HG03460 (cell line): ENCODE results near the gene EFHD1.
"Not testable (repeated sequence)": the region's sequence is repeated elsewhere in the genome, so short reads cannot be mapped to it uniquely, and the experiment has no call there.

ENCODE experiments used
- ATAC-seq: cut with Tn5 transposase; IDR thresholded peaks from one replicate; pipeline ENCODE4 v1.9.1; 2021; ENCODE audit not compliant: unreplicated experiment

The EFHD1 gene

DNA sequence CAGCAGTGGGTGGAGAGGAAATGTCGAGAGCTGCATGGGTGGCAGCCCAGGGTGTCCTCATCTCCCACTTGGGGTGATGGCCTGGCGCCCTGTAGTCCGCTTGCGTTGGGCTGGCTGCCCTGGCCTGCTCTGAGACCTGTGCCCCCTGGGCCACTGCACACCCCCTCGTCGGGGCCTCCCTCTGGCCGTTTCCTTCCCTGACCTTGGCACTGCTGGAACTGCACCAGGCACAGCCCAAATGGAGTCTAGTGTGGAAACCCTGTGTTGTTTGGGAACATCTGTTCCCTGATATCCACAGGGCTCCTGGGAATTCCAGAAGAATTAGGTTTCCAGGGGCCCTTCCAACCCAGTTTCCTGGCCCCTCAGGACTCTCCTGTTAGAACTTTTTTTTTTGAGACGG lies 13.9 kb downstream of the EFHD1 start:
- no peak for ATAC-seq

DNA sequence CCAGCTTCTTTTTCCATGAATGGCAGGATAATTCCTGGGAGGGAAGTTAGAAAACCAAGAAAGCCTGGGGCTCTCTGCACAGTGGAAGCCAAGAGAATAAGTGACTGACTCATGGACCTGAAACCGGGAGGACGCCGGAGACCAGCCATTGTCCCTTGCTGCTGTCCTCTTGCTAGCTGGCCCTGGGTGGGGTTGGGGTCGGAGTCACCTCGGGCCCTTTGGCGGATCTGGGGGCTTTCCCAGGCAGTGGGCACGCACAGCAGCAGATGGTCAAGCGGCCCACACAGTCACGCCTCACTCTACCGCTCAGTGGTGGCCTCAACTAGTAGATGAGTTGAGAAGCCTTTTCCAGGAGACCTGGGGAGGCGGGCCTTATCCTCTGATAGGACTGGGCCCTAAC lies 15.6 kb downstream of the EFHD1 start:
- no peak for ATAC-seq

DNA sequence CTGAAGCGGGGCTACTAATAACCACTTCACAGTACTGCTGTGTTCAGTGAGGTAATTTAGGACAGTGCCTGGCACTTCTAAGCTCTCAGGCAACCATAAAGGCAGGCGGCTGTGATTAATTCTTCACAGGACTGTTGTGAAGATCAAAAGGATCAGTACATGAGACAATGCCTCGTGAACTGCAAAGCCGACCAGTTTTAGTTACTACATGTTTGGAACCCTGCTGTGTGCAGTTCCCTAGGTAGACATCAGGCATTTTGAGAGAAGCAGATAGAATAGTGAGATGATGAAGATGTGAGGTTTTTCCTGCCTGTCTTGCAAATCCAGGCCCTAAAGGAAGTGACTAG lies 19.1 kb downstream of the EFHD1 start:
- no peak for ATAC-seq

DNA sequence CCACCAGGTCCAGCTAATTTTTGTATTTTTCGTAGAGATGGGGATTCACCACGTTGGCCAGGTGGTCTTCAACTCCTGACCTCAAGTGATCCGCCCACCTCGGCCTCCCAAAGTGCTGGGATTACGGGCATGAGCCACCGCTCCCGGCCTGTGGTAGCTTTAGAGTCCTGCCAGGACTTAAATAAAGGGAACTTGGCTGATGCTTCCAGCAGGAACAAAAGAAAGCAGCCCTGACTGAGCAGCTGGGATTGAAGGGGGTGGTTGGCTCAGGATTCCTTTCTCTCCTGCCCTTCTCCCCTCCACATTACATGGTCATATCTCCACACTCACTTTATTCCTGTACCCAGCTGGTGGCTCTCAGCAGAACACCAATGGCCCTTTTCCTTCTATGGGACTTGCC lies 20.0 kb downstream of the EFHD1 start:
- ATAC-seq = no peak

DNA sequence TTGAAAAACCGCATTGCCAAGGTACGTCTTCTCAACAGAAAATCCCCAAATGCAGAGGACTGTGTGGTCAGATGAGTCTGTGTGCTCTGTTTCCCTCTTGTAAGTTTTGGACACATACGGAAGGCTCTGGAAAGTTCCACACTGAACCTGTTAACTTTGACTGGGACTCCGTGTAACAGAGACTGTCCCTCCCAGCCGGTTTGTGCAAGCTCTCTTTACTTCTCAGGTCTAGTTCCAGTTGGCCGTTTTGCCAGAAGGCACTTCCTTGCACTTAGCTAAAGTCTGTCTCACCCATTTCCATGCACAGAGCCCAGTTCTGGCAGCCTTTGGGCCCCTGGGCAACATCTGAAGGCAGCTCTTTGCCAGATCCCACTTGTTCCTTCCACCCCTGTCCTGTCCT lies 22.0 kb downstream of the EFHD1 start:
- no peak for ATAC-seq

DNA sequence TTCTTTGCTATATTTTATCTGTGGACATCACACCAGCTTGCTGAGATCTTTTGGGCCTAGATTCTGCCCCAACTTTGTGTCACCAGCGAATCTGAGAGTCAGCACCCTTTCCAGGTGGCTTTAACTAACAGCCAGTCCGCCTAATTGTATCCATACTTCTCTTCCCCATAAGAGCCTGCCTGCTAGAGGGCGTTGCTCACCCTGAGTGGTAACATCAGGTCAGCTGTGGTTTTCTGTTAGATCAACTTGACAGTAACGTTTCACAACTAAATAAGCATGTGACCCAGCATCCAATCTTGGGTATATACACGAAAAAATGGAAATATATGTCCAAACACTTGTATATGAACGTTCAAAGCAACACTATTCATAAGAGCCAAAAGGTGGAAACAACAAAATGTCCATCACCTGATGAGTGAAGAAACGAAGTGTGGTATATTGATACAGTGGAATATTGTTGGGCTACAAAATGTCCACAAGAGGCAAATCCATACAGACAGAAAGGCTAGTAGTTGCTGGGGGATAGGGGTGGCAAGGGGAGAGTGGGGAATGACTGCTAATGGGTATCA lies 24.9 kb downstream of the EFHD1 start:
- ATAC-seq = no peak

DNA sequence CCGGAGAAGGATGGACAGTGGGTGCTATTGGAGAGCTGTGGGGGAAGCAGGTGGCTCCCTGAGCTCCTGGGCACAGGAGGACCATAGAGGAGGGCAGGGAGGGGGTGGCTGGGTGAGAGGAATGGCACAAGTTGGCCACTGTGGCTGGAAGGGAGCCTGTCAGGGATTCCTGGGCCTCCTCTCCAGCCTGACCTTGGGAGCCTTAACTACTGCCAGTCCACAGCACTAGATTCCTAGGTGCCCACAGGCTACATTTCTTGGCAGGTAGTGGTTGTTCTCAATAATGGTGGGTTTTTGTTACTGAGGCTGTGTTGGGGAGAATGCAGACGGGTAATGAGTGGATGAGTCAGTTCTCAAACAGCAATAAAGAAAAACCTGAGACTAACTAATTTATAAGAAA lies 26.0 kb downstream of the EFHD1 start:
- no peak for ATAC-seq

DNA sequence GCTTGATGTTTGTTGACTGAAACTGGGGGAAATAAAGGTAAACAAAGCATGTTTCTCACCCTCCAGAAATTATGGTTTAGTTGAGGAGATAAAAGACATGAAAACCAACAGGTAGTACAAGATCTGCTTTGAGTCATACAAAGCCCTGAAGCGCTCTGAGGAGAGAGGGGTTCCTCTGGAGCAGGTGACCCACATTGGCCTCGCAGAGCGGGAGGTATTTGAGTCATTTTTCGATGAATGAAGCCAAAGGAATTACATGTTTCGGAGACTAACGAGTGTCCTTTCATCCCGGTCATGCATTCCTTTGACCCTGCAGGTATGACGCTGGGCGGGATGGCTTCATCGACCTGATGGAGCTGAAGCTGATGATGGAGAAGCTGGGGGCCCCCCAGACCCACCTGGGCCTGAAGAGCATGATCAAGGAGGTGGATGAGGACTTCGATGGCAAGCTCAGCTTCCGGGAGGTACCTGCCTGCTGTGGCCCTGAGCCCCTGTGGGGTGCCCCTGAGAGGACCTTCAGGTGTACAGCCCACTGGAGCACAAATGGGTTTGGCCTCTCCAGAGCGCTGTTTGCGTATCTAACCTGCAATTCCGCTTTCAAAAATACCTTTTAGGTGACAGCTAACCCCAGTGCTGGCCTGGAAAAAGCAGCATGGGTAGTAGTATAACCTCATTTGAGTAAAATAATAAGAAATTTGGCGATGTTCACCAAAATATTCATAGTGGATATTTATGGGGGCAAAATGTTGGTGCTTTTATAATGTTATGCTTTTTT lies 29.3 kb downstream of the EFHD1 start:
- no peak for ATAC-seq

DNA sequence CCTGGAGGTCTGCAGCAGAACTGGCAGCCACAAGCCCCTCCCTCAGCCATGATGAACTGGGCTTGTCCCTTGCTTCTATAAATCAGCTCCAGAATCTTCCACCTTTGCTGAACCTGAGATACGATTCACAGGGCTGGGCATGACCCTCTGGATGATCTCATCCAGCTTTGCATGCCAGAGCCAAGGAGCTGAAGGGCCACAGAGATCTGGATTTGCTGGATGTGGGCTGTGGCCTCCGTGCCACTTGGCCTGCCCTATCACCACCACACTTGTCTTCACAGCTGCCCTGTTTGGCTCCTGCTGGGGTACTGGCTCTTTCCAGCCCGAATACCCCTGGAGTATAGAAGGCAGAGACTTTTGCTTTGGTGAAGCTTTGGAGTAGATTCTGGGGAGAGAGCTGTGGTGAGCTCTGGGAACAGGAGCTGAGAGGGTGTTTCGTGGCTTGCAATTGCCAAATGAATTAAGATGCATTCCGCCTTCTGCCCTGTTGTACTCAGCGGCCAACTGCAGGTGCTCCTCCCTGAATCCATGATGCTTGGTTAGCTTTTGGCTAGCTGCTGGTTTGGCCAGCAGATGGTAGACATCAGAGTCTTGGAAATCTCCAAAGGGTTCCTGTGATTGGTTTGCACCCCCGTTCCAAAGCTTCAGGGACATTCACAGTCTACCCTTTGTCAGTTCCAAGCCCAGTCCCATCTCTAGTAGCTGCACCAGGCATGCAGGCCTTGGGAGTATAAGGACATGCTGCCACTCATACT lies 32.8 kb downstream of the EFHD1 start:
- no peak for ATAC-seq

DNA sequence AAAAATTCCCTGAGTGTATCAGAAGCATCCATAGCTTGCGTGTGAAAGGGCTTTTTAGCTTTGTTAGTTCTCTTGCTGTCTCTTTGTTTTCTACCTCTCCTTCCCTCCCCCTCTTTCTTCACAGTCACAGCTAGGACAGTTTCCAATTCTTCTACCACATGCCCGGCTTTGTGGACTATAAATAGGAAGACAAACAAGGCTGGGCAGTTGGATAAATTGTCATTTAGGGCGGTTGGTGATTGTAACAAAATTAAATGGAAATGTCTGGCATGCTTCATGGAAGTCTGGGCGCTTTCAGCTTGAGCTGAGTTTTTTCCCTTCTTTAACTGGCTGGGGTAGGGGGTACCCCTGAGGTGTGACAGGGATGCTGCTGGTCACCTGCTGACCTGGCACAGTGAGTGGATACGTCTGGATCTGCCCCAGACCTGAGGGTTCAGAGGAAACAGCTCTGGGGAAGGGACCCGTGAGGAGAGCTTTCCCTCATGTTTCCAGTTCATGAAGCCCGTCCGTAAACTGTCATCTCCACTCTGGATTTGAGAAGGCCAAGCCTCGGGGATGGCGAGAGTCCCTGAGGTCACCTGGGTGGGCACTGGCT lies 34.7 kb downstream of the EFHD1 start:
- no peak for ATAC-seq

DNA sequence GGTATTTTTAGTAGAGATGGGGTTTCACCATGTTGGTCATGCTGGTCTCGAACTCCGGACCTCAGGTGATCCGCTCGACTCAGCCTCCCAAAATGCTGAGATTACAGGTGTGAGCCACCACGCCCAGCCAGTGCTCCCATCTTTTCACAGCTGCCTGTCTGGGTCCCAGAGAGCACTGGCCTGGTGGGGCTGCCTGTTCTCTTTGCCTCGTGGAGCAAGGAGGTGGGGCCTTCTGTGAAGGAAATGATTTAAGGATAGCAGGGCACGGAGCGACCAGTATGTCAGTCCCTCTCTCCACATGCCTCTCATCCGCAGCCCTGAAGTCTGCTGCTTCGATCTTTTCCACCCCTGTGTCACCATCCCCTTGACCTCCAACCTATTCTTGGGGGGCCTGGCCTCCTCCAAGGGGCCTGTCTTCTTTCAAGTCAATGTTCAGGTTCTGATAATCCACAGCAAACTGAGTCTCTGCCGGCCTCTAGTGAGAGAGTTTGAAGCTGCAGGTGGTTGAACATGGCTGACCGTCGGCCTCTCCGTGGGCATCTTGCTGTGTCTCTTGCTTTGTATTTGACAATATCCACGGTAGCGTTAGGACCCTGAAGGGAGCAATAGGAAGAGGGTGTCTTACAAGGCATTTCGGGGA lies 35.5 kb downstream of the EFHD1 start:
- no peak for ATAC-seq

DNA sequence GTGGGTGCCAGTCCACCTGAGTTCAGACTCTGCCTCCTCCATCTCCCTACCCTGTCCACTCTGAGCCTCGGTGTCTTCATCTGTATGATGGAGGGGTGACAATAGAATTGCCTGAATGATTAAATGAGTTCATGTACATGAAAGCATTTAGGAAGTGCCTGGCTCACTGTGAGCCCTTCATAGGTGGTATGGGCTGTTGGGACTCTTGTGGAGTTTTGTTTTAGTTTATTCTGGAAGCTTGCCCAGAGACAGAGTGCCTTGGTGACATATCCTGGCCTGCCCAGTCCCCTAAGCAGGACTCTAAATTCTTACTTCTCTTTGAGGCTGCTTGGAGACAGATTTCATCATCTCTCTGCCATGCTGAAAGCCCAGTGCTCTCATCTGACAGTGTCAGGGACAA lies 39.2 kb downstream of the EFHD1 start:
- no peak for ATAC-seq

DNA sequence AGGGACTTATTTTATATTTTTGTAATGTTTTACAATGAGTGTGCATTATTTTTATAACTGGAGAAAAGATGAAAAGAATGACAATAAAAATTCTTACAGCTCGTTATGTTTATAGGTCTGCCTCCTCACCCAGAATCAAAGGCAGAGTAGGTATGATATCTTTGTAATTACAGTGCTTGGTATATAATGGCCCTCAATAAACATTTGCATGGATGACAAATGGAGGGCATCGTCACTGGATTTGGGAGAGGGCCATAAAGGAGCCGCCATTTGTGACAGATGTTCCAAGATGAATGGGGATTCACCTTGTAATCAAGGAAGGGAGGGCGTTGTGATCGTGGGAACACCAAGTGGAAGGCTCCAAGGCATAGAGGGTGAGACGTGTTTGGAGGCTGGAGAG lies 41.1 kb downstream of the EFHD1 start:
- no peak for ATAC-seq

DNA sequence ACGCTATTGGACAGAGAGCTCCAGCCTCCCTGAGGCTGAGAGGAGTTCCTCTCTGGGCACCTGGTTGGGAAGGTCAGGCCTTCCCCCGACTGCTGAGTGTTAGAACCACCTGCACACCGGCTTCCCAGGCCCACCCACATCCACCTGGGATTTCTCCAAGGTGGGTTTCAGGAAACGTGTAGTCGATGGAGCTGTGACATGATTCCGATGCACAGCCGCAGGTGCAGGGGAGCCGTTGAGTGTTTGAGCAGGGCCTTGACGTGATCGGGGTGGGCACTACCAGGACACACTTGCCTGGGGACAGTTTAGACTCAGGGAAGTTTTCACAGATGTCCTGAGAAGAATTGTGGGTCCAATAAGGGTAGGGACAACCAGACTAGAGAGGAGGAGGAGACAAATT lies 42.0 kb downstream of the EFHD1 start:
- ATAC-seq = no peak

DNA sequence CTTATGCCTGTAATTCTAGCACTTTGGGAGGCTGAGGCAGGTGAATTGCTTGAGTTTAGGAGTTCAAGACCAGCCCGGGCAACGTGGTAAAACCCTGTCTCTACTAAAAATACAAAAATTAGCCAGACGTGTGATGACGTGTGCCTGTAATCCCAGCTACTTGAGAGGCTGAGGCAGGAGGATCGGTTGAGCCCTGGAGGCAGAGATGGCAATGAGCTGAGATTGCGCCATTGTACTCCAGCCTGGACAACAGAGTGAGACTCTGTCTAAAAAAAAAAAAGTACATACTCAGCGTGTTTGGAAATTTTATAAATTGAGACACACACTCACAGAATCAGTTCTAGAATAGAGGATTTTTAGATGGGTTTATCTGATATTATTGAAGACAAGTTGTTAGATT lies 46.6 kb downstream of the EFHD1 start:
- ATAC-seq = no peak

DNA sequence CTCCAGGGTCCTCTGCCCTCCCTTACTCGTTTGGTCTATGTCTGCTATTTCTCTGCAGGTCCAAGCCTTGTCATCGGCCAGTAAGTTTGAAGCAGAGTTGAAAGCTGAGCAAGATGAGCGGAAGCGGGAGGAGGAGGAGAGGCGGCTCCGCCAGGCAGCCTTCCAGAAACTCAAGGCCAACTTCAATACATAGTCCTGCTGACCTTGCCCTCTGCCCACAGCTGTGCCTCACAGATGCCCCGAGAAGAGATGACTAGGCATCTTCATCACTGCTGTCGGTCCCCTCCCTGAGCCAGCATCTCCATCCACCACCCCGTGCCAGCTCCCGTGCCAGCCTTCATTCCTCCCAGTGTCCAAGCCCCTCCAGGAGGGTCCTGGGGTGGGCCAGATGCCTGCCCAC lies 48.1 kb downstream of the EFHD1 start:
- ATAC-seq = no peak

DNA sequence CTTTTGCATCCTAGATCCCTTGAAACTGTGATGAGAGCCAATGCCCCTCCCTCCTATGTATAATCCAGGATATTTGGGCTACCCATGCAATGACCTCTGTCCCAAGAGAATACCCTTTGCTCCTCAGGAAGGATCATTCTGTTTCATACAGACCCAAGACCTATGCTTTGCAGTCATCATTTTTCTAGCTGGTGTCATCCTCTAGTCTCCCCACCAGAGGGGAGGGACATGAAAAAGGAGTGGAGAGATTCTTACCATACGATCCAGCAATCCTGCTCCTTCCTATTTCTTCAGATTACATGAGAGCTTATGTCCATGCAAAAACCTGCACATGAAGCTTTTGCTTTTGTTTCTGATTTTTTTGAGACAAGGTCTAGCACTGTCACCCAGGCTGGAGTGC lies 50.0 kb downstream of the EFHD1 start:
- ATAC-seq = no peak

DNA sequence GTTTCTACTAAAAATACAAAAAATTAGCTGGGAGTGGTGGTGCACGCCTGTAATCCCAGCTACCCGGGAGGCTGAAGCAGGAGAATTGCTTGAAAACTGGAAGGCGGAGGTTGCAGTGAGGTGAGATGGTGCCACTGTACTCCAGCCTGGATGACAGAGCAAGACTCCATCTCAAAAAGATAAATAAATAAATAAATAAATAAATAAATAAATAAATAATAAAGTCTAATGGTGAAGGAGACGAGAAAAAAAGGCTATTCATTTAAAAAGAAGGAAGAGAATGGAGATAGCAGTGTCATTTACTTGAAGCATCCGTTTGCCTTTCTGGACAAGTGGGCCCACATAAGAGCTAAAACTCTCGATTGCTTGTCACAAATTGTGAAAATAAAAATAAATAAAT lies 52.0 kb downstream of the EFHD1 start:
- not testable (repeated sequence) for ATAC-seq

DNA sequence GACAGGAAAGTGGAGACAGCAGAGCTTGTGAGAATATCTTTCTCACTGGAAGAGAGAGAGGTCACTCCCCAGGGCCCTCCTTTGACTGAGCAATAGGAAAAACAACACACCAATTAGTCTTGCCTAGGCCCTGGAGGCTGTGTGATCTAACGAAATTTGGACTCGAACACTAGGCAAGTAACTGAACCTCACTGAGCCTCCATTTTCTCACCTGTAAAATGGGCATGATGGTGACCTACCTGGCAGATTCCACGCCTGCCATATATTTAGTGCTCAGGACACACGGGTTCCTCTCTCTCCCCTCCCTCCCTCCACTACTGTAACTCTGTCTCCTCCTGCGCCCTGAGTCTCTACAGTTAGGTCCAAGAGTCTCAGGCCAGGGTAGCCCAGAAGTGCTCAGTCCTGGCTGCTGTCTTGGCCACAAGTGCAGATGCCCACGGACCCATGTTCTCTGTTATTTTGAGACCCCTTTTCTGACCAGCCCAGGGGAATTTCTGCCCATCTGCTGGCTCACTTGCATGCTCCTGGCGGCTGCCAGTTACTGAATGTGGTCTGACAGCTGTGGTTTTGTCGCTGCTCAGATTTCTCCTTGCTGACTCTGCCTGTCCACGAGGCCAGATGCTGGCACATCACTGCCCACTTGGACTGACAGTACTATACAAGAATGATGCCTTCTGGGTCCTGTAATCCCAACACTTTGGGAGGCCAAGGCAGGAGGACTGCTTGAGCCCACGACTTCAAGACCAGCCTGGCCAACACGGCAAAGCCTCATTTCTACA lies 54.2 kb downstream of the EFHD1 start:
- ATAC-seq = no peak

DNA sequence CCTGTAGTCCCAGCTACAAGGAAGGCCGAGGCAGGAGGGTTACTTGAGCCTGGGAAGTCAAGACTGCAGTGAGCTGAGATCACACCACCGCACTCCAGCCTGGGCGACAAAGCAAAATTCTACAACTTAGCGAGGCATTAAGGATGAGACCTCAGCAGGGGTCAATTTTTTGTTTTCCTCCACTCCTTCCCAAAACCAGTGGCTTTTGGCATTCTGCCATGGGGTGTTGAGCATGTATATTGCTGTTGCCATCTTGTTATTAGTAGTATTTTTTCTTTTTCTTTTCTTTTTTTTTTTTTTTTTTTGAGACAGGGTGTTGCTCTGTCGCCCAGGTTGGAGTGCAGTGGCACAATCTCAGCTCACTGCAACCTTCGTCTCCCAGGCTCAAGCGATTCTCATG lies 54.8 kb downstream of the EFHD1 start:
- ATAC-seq = no peak
